Mesothelial cell of epicardium (in vitro differentiated cells): Measurements from ENCODE around the gene PRPF39. TPM values are rescaled to one million over a fixed set of nuclear protein-coding genes. Genes with fewer than 3 reads are reported as not detected.

Experiments
- DNase-seq, 2 experiments: peaks; one replicate each; pipeline ENCODE4 v3.0.0; 2021; ENCODE audit warnings: low spot score in 2 of 2; ENCODE audit not compliant: unreplicated experiment in 2 of 2
- H3K27ac Mint-ChIP-seq: 2 replicates; pipeline ENCODE4 v1.8.0; 2021; ENCODE audit warnings: mixed read lengths
- H3K27me3 Mint-ChIP-seq: 2 replicates; pipeline ENCODE4 v1.8.0; 2021; ENCODE audit warnings: low read depth, mixed read lengths
- H3K36me3 Mint-ChIP-seq: 2 replicates; pipeline ENCODE4 v1.8.0; 2021; ENCODE audit warnings: mixed read lengths
- H3K4me1 Mint-ChIP-seq: 2 replicates; pipeline ENCODE4 v1.8.0; 2021; ENCODE audit warnings: mixed read lengths
- H3K4me3 Mint-ChIP-seq: 2 replicates; pipeline ENCODE4 v1.8.0; 2021; ENCODE audit warnings: mild to moderate bottlenecking, moderate library complexity, mixed read lengths
- H3K9me3 Mint-ChIP-seq: 2 replicates; pipeline ENCODE4 v1.8.0; 2021; ENCODE audit warnings: mixed read lengths
- total RNA-seq: library from RNA; stranded (reverse); gene quantifications from 3 replicates; pipeline ENCODE4 v1.2.1, GENCODE V29; 2021
- TF ChIP-seq, protein P1 (sequence below): fragments of 200-600 bp; sonication (generic); IDR thresholded peaks from one replicate; pipeline ENCODE4 v1.5.0; 2021; ENCODE audit warnings: antibody characterized with exemption; ENCODE audit not compliant: unreplicated experiment

Gene PRPF39
- total RNA-seq, 1 donor from 2014 or later = 82.4 TPM

DNA sequence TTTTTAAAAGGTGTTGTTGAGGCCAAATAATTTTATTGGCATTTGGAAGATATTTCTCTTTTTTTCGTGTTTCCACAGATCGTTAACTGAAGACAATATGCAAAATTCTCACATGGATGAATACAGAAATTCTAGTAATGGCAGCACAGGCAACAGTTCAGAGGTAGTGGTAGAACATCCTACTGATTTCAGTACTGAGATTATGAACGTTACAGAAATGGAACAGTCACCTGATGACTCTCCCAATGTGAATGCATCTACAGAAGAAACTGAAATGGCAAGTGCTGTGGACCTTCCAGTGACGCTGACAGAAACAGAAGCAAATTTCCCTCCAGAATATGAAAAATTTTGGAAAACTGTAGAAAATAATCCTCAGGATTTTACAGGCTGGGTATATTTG is 11.2 kb downstream of the PRPF39 start:
- H3K27ac Mint-ChIP-seq = no peak overlapping the region
- no peaks in the 10 kb centered on the region for H3K27me3 Mint-ChIP-seq
- peaks cover 38% of the 10 kb centered on the region for H3K36me3 Mint-ChIP-seq
- TF ChIP-seq, protein P1, sequence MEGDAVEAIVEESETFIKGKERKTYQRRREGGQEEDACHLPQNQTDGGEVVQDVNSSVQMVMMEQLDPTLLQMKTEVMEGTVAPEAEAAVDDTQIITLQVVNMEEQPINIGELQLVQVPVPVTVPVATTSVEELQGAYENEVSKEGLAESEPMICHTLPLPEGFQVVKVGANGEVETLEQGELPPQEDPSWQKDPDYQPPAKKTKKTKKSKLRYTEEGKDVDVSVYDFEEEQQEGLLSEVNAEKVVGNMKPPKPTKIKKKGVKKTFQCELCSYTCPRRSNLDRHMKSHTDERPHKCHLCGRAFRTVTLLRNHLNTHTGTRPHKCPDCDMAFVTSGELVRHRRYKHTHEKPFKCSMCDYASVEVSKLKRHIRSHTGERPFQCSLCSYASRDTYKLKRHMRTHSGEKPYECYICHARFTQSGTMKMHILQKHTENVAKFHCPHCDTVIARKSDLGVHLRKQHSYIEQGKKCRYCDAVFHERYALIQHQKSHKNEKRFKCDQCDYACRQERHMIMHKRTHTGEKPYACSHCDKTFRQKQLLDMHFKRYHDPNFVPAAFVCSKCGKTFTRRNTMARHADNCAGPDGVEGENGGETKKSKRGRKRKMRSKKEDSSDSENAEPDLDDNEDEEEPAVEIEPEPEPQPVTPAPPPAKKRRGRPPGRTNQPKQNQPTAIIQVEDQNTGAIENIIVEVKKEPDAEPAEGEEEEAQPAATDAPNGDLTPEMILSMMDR = no peak
- DNase-seq = no peak
- no peak overlapping the region for H3K4me3 Mint-ChIP-seq
- peaks cover 6% of the 10 kb centered on the region for H3K9me3 Mint-ChIP-seq
- H3K4me1 Mint-ChIP-seq = peaks cover 6% of the 10 kb centered on the region

DNA sequence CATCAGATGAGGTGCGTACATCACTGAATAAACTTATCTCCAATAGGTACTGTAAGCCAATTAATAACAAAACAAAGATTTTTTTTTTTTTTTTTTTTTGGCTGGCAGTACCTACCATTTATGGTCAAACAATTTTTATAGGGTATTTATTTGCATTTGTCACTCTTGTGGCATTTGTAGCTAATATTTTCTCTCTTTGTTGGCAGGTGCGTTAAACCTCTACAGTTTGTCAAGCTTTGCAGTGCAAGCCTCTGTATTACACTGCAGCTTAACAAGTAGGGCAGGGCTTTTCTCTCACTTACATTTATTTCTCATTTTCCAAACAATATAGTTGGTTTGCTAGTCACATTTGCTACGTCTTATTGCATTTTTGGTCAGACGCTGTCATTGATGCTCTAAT is 12.3 kb downstream of the PRPF39 start:
- H3K9me3 Mint-ChIP-seq = peaks cover 6% of the 10 kb centered on the region
- TF ChIP-seq, protein P1 = no peak

DNA sequence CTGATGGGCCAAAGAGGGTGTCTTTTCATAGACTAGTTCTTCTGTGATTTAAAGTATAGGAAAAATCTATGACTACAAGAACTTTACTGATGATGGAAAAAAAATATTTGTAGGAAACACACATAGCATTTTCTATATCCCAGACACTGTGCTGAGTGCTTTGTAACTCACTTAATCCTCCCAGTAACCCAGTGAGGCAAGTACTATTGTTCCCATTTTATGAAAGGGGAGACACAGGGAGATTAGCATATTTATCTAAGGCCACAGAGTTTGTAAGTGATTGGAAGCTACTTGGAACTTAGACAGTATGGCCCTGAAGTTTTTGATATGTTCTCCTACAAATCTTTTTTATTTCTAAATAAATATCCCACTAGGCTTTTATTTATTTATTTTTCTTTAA is 19.9 kb downstream of the PRPF39 start:
- no peak for DNase-seq
- Mint-ChIP-seq H3K9me3 (no peaks in the 10 kb centered on the region), H3K27me3 (no peaks in the 10 kb centered on the region), H3K36me3 (peaks cover 37% of the 10 kb centered on the region), H3K27ac (no peak overlapping the region), H3K4me1 (no peaks in the 10 kb centered on the region), H3K4me3 (no peak overlapping the region)
- TF ChIP-seq, protein P1 = no peak

More for the DNA sequence above, 12.3 kb downstream of the PRPF39 start:
- Mint-ChIP-seq H3K4me1 (no peaks in the 10 kb centered on the region), H3K27me3 (no peaks in the 10 kb centered on the region), H3K4me3 (no peak overlapping the region), H3K27ac (no peak overlapping the region), H3K36me3 (peaks cover 45% of the 10 kb centered on the region)
- no peak for DNase-seq

DNA sequence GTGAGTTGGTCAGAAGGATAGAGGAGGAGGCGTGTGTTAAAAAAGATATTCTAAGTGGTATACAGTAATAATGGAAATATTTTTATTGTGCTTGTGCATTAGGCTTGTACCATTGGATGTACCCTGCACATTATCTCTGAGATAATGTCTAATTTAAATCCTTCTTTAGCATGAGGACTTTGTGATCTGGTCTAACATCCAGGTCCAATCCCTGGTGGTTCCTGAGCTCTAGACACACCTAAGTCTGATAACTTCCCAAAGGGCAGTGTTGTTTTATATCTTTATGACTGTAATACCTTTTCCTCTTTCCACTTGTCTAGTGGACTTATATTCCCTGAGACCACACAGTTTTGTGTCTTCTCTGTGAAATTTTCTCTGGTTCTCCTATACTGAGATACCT is 20.6 kb downstream of the PRPF39 start:
- H3K27me3 Mint-ChIP-seq = no peaks in the 10 kb centered on the region
- no peak overlapping the region for H3K27ac Mint-ChIP-seq
- DNase-seq = no peak
- H3K36me3 Mint-ChIP-seq = peaks cover 33% of the 10 kb centered on the region
- no peaks in the 10 kb centered on the region for H3K4me1 Mint-ChIP-seq
- no peaks in the 10 kb centered on the region for H3K9me3 Mint-ChIP-seq
- TF ChIP-seq, protein P1 = no peak
- H3K4me3 Mint-ChIP-seq = no peak overlapping the region

DNA sequence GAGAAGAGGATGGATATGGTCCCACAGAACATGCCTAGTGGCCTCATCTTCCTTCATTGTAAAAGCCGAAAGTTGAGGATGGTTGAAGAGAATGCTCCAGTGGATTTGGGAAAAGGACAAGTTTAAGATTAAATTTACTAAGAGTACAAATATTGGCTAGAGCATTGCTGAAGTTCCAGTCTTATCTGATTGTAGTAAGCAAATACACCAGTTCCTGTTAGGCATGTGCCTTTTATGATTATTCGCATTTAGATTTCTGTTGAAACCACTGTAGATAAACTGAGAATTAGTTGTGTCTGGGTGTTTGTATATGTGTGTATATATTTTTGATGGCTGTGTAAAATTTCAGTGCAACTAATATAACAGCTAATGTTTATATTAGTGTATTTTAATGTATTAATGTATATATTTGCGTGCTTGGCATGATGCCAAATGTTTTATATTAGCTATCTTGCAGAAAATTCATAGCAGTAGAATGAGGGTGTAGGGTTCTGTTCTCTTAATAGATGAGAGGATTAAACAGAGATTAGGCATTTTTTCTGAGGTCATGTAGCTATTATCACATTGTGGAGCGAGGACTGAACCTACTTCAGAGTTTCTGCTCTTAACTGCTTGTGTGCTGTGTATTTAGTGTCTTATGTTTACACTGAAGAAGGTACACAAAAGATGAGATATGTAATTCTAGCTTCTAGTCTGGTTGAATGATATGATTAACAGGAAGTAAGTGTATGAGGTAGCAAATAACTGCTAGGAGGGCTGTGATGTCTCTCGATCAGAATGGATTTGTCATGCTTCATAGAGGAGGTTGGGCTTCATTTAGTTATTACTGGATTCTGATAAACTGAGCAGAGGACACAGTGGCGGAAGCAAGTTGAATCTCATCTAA is 29.2 kb downstream of the PRPF39 start:
- DNase-seq = no peak
- H3K4me1 Mint-ChIP-seq = peaks cover 8% of the 10 kb centered on the region
- no peaks in the 10 kb centered on the region for H3K27me3 Mint-ChIP-seq
- H3K9me3 Mint-ChIP-seq = no peaks in the 10 kb centered on the region
- H3K4me3 Mint-ChIP-seq = no peak overlapping the region
- peak overlapping the region; percentile 21 for H3K27ac Mint-ChIP-seq
- peaks cover 27% of the 10 kb centered on the region for H3K36me3 Mint-ChIP-seq
- TF ChIP-seq, protein P1 = no peak
